Measurements from ENCODE around the gene SLC35F3.

- no peak for TF ChIP-seq CTCF (IDR thresholded peaks at IDR 0.05; ENCODE audit: low read depth, low read length, poor library complexity, severe bottlenecking)
- no peak for TF ChIP-seq EZH2phosphoT487 (IDR thresholded peaks at IDR 0.05; ENCODE audit: borderline replicate concordance, low read length)
These were observed 374.5 kb downstream of the SLC35F3 start for GRCh38 chr1:234279021-234279420.
